ENCODE measurements around the gene HDDC2. TPM values are rescaled to one million over a fixed set of nuclear protein-coding genes. Genes with fewer than 3 reads are reported as not detected.

Gene HDDC2
- polyA plus RNA-seq: 80.4 TPM

GRCh38 chr6:125301435-125302391 lies at the start of gene HDDC2:
HDDC2 (minus strand) TSS chr6:125301967; CDS start chr6:125301932, 35 bp downstream.
- Mint-ChIP-seq H3K4me3 (peak within 1 kb of the TSS; percentile 88 to 97 (median 92)), H3K27ac (peak within 1 kb of the TSS; percentile 1 to 95 (median 91)), H3K4me1 (peaks cover 16 to 44% (median 42%) of the 10 kb centered on the region in 3 donors), H3K27me3 (peaks cover 3% of the 10 kb centered on the region), H3K9me3 (no peaks in the 10 kb centered on the region), H3K36me3 (peaks cover 8% of the 10 kb centered on the region)

- Mint-ChIP-seq H3K4me3 (no peak overlapping the region), H3K27ac (peak overlapping the region in 1 of 3 donors; percentile 50), H3K27me3 (peaks cover 7% of the 10 kb centered on the region), H3K36me3 (peaks cover 2% of the 10 kb centered on the region), H3K4me1 (peaks cover 0 to 11% (median 3%) of the 10 kb centered on the region in 3 donors), H3K9me3 (peaks cover 0 to under 1% (median 0%) of the 10 kb centered on the region in 3 donors)
These were observed 45.3 kb upstream of the HDDC2 start for GRCh38 chr6:125346926-125347563.

GRCh38 chr6:125346201-125346925 lies 44.6 kb upstream of the HDDC2 start:
- peaks cover 0 to 2% (median 0%) of the 10 kb centered on the region in 3 donors for H3K9me3 Mint-ChIP-seq
- H3K36me3 Mint-ChIP-seq: peaks cover 2% of the 10 kb centered on the region
- no peak overlapping the region for H3K4me3 Mint-ChIP-seq
- peak overlapping the region in 2 of 3 donors; percentile 26 to 89 for H3K27ac Mint-ChIP-seq
- H3K4me1 Mint-ChIP-seq: peaks cover 0 to 13% (median 5%) of the 10 kb centered on the region in 3 donors
- peaks cover 7% of the 10 kb centered on the region for H3K27me3 Mint-ChIP-seq

- peaks cover 5% of the 10 kb centered on the region for H3K36me3 Mint-ChIP-seq
- peaks cover 5% of the 10 kb centered on the region for H3K27me3 Mint-ChIP-seq
- peak overlapping the region in 1 of 3 donors; percentile 63 for H3K27ac Mint-ChIP-seq
- peaks cover 0 to 2% (median 0%) of the 10 kb centered on the region in 3 donors for H3K9me3 Mint-ChIP-seq
- no peak overlapping the region for H3K4me3 Mint-ChIP-seq
- H3K4me1 Mint-ChIP-seq: peaks cover 0 to 2% (median 2%) of the 10 kb centered on the region in 3 donors
These were observed 39.7 kb upstream of the HDDC2 start for GRCh38 chr6:125341460-125341859.

- no peak overlapping the region for H3K4me3 Mint-ChIP-seq
- peaks cover 5% of the 10 kb centered on the region for H3K36me3 Mint-ChIP-seq
These were observed 39.2 kb upstream of the HDDC2 start for GRCh38 chr6:125340991-125341390.

GRCh38 chr6:125340175-125340835 lies 38.5 kb upstream of the HDDC2 start:
- H3K4me3 Mint-ChIP-seq: no peak overlapping the region

More at GRCh38 chr6:125340991-125341390, 39.2 kb upstream of the HDDC2 start:
- Mint-ChIP-seq H3K27ac (no peak overlapping the region), H3K9me3 (peaks cover 0 to 2% (median 0%) of the 10 kb centered on the region in 3 donors), H3K27me3 (peaks cover 5% of the 10 kb centered on the region), H3K4me1 (peaks cover 0 to 2% (median 2%) of the 10 kb centered on the region in 3 donors)

GRCh38 chr6:125339653-125340052 lies 37.9 kb upstream of the HDDC2 start:
- peaks cover 5% of the 10 kb centered on the region for H3K36me3 Mint-ChIP-seq
- H3K4me3 Mint-ChIP-seq: no peak overlapping the region
- H3K9me3 Mint-ChIP-seq: peaks cover 0 to 5% (median 0%) of the 10 kb centered on the region in 3 donors
- H3K27ac Mint-ChIP-seq: no peak overlapping the region
- peaks cover 8% of the 10 kb centered on the region for H3K27me3 Mint-ChIP-seq
- peaks cover 0 to 2% (median 2%) of the 10 kb centered on the region in 3 donors for H3K4me1 Mint-ChIP-seq

More at GRCh38 chr6:125340175-125340835, 38.5 kb upstream of the HDDC2 start:
- peaks cover 0 to 2% (median 2%) of the 10 kb centered on the region in 3 donors for H3K4me1 Mint-ChIP-seq
- no peak overlapping the region for H3K27ac Mint-ChIP-seq
- H3K9me3 Mint-ChIP-seq: peaks cover 0 to 4% (median 0%) of the 10 kb centered on the region in 3 donors
- H3K27me3 Mint-ChIP-seq: peaks cover 8% of the 10 kb centered on the region
- H3K36me3 Mint-ChIP-seq: peaks cover 5% of the 10 kb centered on the region

- Mint-ChIP-seq H3K9me3 (peaks cover 0 to 5% (median 0%) of the 10 kb centered on the region in 3 donors), H3K4me3 (no peak overlapping the region), H3K36me3 (peaks cover 5% of the 10 kb centered on the region), H3K4me1 (peaks cover 0 to 2% (median 2%) of the 10 kb centered on the region in 3 donors), H3K27ac (no peak overlapping the region), H3K27me3 (peaks cover 9% of the 10 kb centered on the region)
These were observed 36.6 kb upstream of the HDDC2 start for GRCh38 chr6:125338381-125338780.

- Mint-ChIP-seq H3K27me3 (peaks cover 11% of the 10 kb centered on the region), H3K4me3 (no peak overlapping the region)
These were observed 35.9 kb upstream of the HDDC2 start for GRCh38 chr6:125337706-125338105.

GRCh38 chr6:125332664-125333063 lies 30.9 kb upstream of the HDDC2 start:
- Mint-ChIP-seq H3K36me3 (no peaks in the 10 kb centered on the region), H3K27me3 (peaks cover 10% of the 10 kb centered on the region), H3K4me1 (no peaks in the 10 kb centered on the region), H3K27ac (no peak overlapping the region), H3K4me3 (no peak overlapping the region), H3K9me3 (peaks cover 0 to 3% (median 0%) of the 10 kb centered on the region in 3 donors)

More at GRCh38 chr6:125337706-125338105, 35.9 kb upstream of the HDDC2 start:
- Mint-ChIP-seq H3K27ac (no peak overlapping the region), H3K4me1 (peaks cover 0 to 2% (median 2%) of the 10 kb centered on the region in 3 donors), H3K36me3 (peaks cover 5% of the 10 kb centered on the region), H3K9me3 (peaks cover 0 to 5% (median 0%) of the 10 kb centered on the region in 3 donors)

GRCh38 chr6:125325586-125325985 lies 23.8 kb upstream of the HDDC2 start:
- H3K4me3 Mint-ChIP-seq: no peak overlapping the region
- H3K27me3 Mint-ChIP-seq: peaks cover 3% of the 10 kb centered on the region
- no peaks in the 10 kb centered on the region for H3K4me1 Mint-ChIP-seq
- H3K36me3 Mint-ChIP-seq: no peaks in the 10 kb centered on the region
- no peaks in the 10 kb centered on the region for H3K9me3 Mint-ChIP-seq
- H3K27ac Mint-ChIP-seq: no peak overlapping the region

GRCh38 chr6:125323376-125323775 lies 21.6 kb upstream of the HDDC2 start:
- H3K27ac Mint-ChIP-seq: no peak overlapping the region
- no peaks in the 10 kb centered on the region for H3K9me3 Mint-ChIP-seq
- H3K36me3 Mint-ChIP-seq: no peaks in the 10 kb centered on the region
- peaks cover 3% of the 10 kb centered on the region for H3K27me3 Mint-ChIP-seq
- H3K4me1 Mint-ChIP-seq: no peaks in the 10 kb centered on the region
- H3K4me3 Mint-ChIP-seq: no peak overlapping the region

GRCh38 chr6:125316621-125317020 lies 14.9 kb upstream of the HDDC2 start:
- H3K27me3 Mint-ChIP-seq: peaks cover 6% of the 10 kb centered on the region
- H3K36me3 Mint-ChIP-seq: no peaks in the 10 kb centered on the region
- no peaks in the 10 kb centered on the region for H3K9me3 Mint-ChIP-seq
- no peak overlapping the region for H3K27ac Mint-ChIP-seq
- H3K4me1 Mint-ChIP-seq: no peaks in the 10 kb centered on the region
- no peak overlapping the region for H3K4me3 Mint-ChIP-seq

GRCh38 chr6:125315548-125315947 lies 13.8 kb upstream of the HDDC2 start:
- Mint-ChIP-seq H3K27me3 (peaks cover 8% of the 10 kb centered on the region), H3K4me1 (peaks cover 0 to 2% (median 0%) of the 10 kb centered on the region in 3 donors), H3K4me3 (no peak overlapping the region), H3K27ac (no peak overlapping the region), H3K9me3 (no peaks in the 10 kb centered on the region), H3K36me3 (no peaks in the 10 kb centered on the region)

All from IgD-negative memory B cell (primary cell).